Measurements from ENCODE around the gene GSK3B. TPM values are rescaled to one million over a fixed set of nuclear protein-coding genes. Genes with fewer than 3 reads are reported as not detected.

Gene GSK3B
- total RNA-seq, 3 donors from 2014 or later (not counting 1 experiment from before 2014, with no cell fraction given) = 61.3 to 67.0 (median 62.7) TPM

GRCh38 chr3:120119846-120120510 is 25.7 kb upstream of the GSK3B start:
- Mint-ChIP-seq H3K4me3 (no peak overlapping the region), H3K27me3 (ENCODE audit: low read depth in 2 of 2) (peaks cover 0 to 4% of the 10 kb centered on the region in 2 donors), H3K4me1 (no peaks in the 10 kb centered on the region), H3K27ac (no peak overlapping the region), H3K36me3 (no peaks in the 10 kb centered on the region), H3K9me3 (peaks cover 4 to 5% of the 10 kb centered on the region in 2 donors)
- 90% methylated on average over 7 of the region's 7 CpGs for WGBS (ENCODE audit: insufficient coverage)
- intact Hi-C loops (cut with micrococcal nuclease) = no loop called here
- no peak for ATAC-seq
- Histone ChIP-seq H3K9me3 (ENCODE audit: control insufficient read depth, insufficient read depth, low read length) (peaks cover 3% of the 10 kb centered on the region), H3K36me3 (ENCODE audit: control insufficient read depth, insufficient read depth, low read length) (no peaks in the 10 kb centered on the region), H3K27ac (ENCODE audit: low read length) (no peak overlapping the region), H3K4me3 (ENCODE audit: low read length) (no peak overlapping the region), H3K4me1 (ENCODE audit: control insufficient read depth, insufficient read depth, low read length) (no peaks in the 10 kb centered on the region), H3K27me3 (ENCODE audit: control insufficient read depth, insufficient read depth, low read length) (no peaks in the 10 kb centered on the region)
- DNase-seq = no peak
- no peak for TF ChIP-seq CTCF (IDR thresholded peaks at IDR 0.05)

- Histone ChIP-seq H3K27me3 (ENCODE audit: control insufficient read depth, insufficient read depth, low read length) (no peaks in the 10 kb centered on the region), H3K27ac (ENCODE audit: low read length) (no peak overlapping the region), H3K4me3 (ENCODE audit: low read length) (no peak overlapping the region), H3K4me1 (ENCODE audit: control insufficient read depth, insufficient read depth, low read length) (no peaks in the 10 kb centered on the region), H3K9me3 (ENCODE audit: control insufficient read depth, insufficient read depth, low read length) (peaks cover 3% of the 10 kb centered on the region), H3K36me3 (ENCODE audit: control insufficient read depth, insufficient read depth, low read length) (no peaks in the 10 kb centered on the region)
- intact Hi-C loops (cut with micrococcal nuclease) = no loop called here
- DNase-seq = no peak
- Mint-ChIP-seq H3K27ac (no peak overlapping the region), H3K36me3 (no peaks in the 10 kb centered on the region), H3K4me1 (no peaks in the 10 kb centered on the region), H3K4me3 (no peak overlapping the region), H3K9me3 (peaks cover 4 to 5% of the 10 kb centered on the region in 2 donors), H3K27me3 (ENCODE audit: low read depth in 2 of 2) (no peaks in the 10 kb centered on the region)
- no peak for ATAC-seq
- TF ChIP-seq CTCF (IDR thresholded peaks at IDR 0.05) = no peak
- 63% methylated on average over 2 of the region's 2 CpGs for WGBS (ENCODE audit: insufficient coverage)
These were observed 20.7 kb upstream of the GSK3B start for GRCh38 chr3:120114981-120115380.

GRCh38 chr3:120114376-120114775 is 20.1 kb upstream of the GSK3B start:
- peaks cover 3% of the 10 kb centered on the region for H3K9me3 ChIP-seq (ENCODE audit: control insufficient read depth, insufficient read depth, low read length)
- no peak overlapping the region for H3K4me3 ChIP-seq (ENCODE audit: low read length)
- DNase-seq = no peak
- Mint-ChIP-seq H3K27me3 (ENCODE audit: low read depth in 2 of 2) (no peaks in the 10 kb centered on the region), H3K9me3 (peaks cover 4 to 5% of the 10 kb centered on the region in 2 donors), H3K36me3 (no peaks in the 10 kb centered on the region), H3K4me1 (no peaks in the 10 kb centered on the region), H3K27ac (no peak overlapping the region), H3K4me3 (no peak overlapping the region)
- intact Hi-C loops (cut with micrococcal nuclease) = no loop called here
- no peaks in the 10 kb centered on the region for H3K27me3 ChIP-seq (ENCODE audit: control insufficient read depth, insufficient read depth, low read length)
- no peaks in the 10 kb centered on the region for H3K36me3 ChIP-seq (ENCODE audit: control insufficient read depth, insufficient read depth, low read length)
- no peak overlapping the region for H3K27ac ChIP-seq (ENCODE audit: low read length)
- 100% methylated on average over 2 of the region's 2 CpGs for WGBS (ENCODE audit: insufficient coverage)
- TF ChIP-seq CTCF (IDR thresholded peaks at IDR 0.05) = no peak
- no peak for ATAC-seq
- no peaks in the 10 kb centered on the region for H3K4me1 ChIP-seq (ENCODE audit: control insufficient read depth, insufficient read depth, low read length)
